Endodermal cell (in vitro differentiated cells): Measurements from ENCODE around the gene MACROD2. TPM values are rescaled to one million over a fixed set of nuclear protein-coding genes. Genes with fewer than 3 reads are reported as not detected.

Experiments
- DNase-seq: peaks from one replicate; pipeline ENCODE4 v3.0.0-alpha.2; 2017
- H3K27ac ChIP-seq: 2 replicates; pipeline ENCODE4 v1.5.1; 2013; ENCODE audit warnings: mild to moderate bottlenecking, low read depth, low read length, moderate library complexity
- H3K27me3 ChIP-seq: 2 replicates; pipeline ENCODE4 v1.6.1; 2013; ENCODE audit warnings: mild to moderate bottlenecking, low read length, moderate library complexity; ENCODE audit not compliant: insufficient read depth, control insufficient read depth, poor library complexity, severe bottlenecking
- H3K36me3 ChIP-seq: 2 replicates; pipeline ENCODE4 v1.7.0; 2013; ENCODE audit warnings: mild to moderate bottlenecking, low read length, moderate library complexity; ENCODE audit not compliant: control insufficient read depth, insufficient read depth
- H3K4me1 ChIP-seq: one replicate; pipeline ENCODE4 v1.7.0; 2013; ENCODE audit warnings: low read length; ENCODE audit not compliant: control insufficient read depth, insufficient read depth
- H3K4me3 ChIP-seq: 2 replicates; pipeline ENCODE4 v1.5.1; 2013; ENCODE audit warnings: mild to moderate bottlenecking, low read length, moderate library complexity
- H3K9ac ChIP-seq: 2 replicates; pipeline ENCODE4 v1.6.1; 2013; ENCODE audit warnings: mild to moderate bottlenecking, low read length, moderate library complexity; ENCODE audit not compliant: poor library complexity, severe bottlenecking; ENCODE audit errors: extremely low read depth
- H3K9me3 ChIP-seq: 2 replicates; pipeline ENCODE4 v1.6.1; 2013; ENCODE audit warnings: mild to moderate bottlenecking, low read length, moderate library complexity; ENCODE audit not compliant: control insufficient read depth
- H3K27ac Mint-ChIP-seq: 2 replicates; pipeline ENCODE4 v1.8.0; 2020; ENCODE audit warnings: mixed read lengths
- H3K27me3 Mint-ChIP-seq: 2 replicates; pipeline ENCODE4 v1.8.0; 2021; ENCODE audit warnings: mild to moderate bottlenecking, mixed read lengths; ENCODE audit not compliant: insufficient read depth
- H3K36me3 Mint-ChIP-seq: 2 replicates; pipeline ENCODE4 v1.8.0; 2020; ENCODE audit warnings: low read depth, mixed read lengths
- H3K4me1 Mint-ChIP-seq: 2 replicates; pipeline ENCODE4 v1.8.0; 2020; ENCODE audit warnings: mixed read lengths
- H3K4me3 Mint-ChIP-seq: 2 replicates; pipeline ENCODE4 v1.8.0; 2020; ENCODE audit warnings: mild to moderate bottlenecking, moderate library complexity, mixed read lengths
- H3K9me3 Mint-ChIP-seq: 2 replicates; pipeline ENCODE4 v1.8.0; 2020; ENCODE audit warnings: mild to moderate bottlenecking, mixed read lengths
- CTCF ChIP-seq: fragments of 200-600 bp; sonication (generic); conservative IDR thresholded peaks from 2 replicates; pipeline ENCODE4 v1.5.0; 2021; ENCODE audit warnings: antibody characterized with exemption, mild to moderate bottlenecking
- WGBS, 2 experiments: methylation state at CpG; one replicate each; pipeline versions ENCODE4 v1.1.5 to v1.1.7; 2013; ENCODE audit warnings: missing lambda C conversion rate in 2 of 2, mixed read lengths in 1 of 2; ENCODE audit not compliant: insufficient coverage in 1 of 2, insufficient read length in 1 of 2; 5-methylcytosine and 5-hydroxymethylcytosine counted together
- total RNA-seq, 2 donors: library from RNA; stranded (reverse); fragmentation: NEBNext Ultra II Directional in 1 of 2; extraction: Animal tissue kit (Norgen Biotek cat#: 25700) in 1 of 2; gene quantifications; 2 replicates in 1 of 2; 3 replicates in 1 of 2; pipeline ENCODE4 v1.2.1, GENCODE V29; 2021

MACROD2 gene
- total RNA-seq, 2 donors from 2014 or later = 2.3 to 4.8 TPM

DNA sequence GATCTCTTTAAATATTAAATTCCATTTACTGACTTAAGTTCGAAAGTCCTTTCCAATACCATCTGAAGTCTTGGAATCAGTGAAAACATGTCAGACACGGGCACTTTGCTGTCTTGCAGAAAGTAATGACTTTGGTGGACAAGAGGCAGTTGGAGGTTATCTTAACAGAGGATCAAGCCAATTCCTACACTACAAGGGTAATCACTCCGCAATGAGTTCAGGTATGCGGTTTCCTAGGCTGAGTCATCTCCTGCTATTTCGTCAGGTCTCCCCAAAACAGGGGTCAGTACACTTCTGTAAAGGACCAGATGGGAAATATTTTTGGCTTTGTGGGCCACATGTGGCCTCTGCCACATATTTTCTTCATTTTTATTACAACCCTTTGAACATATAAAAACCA is 1921.3 kb downstream of the MACROD2 start:
- no peak for DNase-seq
- H3K9ac ChIP-seq = no peak overlapping the region
- no peaks in the 10 kb centered on the region for H3K4me1 ChIP-seq
- Mint-ChIP-seq H3K4me1 (peaks cover 6% of the 10 kb centered on the region), H3K9me3 (no peaks in the 10 kb centered on the region), H3K27ac (no peak overlapping the region), H3K4me3 (no peak overlapping the region), H3K36me3 (no peaks in the 10 kb centered on the region), H3K27me3 (no peaks in the 10 kb centered on the region)
- TF ChIP-seq CTCF = no peak
- no peaks in the 10 kb centered on the region for H3K36me3 ChIP-seq
- 85 to 94% methylated on average over 5 of the region's 5 CpGs for WGBS, 2 experiments
- no peak overlapping the region for H3K4me3 ChIP-seq
- H3K9me3 ChIP-seq = no peaks in the 10 kb centered on the region
- no peaks in the 10 kb centered on the region for H3K27me3 ChIP-seq
- H3K27ac ChIP-seq = no peak overlapping the region

DNA sequence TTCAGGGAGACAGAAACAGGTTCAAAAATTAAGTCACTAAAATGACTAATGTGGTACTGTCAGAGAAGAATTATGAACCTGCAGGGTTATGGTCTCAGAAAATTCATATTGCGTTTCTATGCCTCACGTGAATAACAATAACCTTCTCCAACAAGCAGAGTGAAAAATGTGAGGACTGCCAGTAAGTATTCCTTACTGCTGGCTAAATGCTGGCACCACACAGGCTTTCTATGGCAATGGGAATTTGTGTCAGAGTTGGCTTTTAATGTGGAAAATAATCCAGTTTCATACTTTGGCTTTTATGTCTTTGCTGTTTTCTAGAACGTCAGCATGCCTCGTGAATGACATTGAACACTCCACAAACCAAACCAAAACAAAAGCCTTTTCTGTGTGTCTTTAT is 1922.0 kb downstream of the MACROD2 start:
- DNase-seq = no peak
- no peak overlapping the region for H3K9ac ChIP-seq
- H3K36me3 Mint-ChIP-seq = no peaks in the 10 kb centered on the region
- no peak for TF ChIP-seq CTCF
- H3K9me3 Mint-ChIP-seq = no peaks in the 10 kb centered on the region
- no peak overlapping the region for H3K4me3 ChIP-seq
- no peak overlapping the region for H3K4me3 Mint-ChIP-seq
- H3K4me1 Mint-ChIP-seq = peaks cover 6% of the 10 kb centered on the region
- H3K27ac Mint-ChIP-seq = no peak overlapping the region
- H3K36me3 ChIP-seq = no peaks in the 10 kb centered on the region
- H3K9me3 ChIP-seq = no peaks in the 10 kb centered on the region
- H3K27ac ChIP-seq = no peak overlapping the region
- WGBS, 2 experiments = 100% methylated on average over 4 of the region's 4 CpGs; no CpG with 5 or more reads in 1 of the 2 experiments
- H3K27me3 Mint-ChIP-seq = no peaks in the 10 kb centered on the region
- no peaks in the 10 kb centered on the region for H3K4me1 ChIP-seq
- no peaks in the 10 kb centered on the region for H3K27me3 ChIP-seq

DNA sequence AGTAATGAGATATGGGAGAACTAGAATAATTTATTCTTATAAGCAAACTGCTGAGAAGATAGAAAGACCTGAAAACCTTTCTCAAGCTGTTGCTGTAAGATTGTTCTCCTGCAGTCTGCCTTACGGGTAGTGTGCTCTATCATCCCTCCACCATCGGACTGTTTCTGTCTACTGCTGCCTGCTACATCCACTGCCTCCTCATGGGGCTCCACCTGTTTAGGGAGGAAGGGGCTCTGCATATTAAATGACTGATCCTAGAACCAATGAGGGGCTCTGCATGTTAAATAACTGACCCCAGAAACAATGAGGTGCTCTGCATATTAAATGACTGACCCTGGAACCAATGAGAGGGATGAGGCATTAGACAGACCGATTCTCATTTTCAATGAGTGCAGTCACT is 1923.3 kb downstream of the MACROD2 start:
- no peak overlapping the region for H3K4me3 ChIP-seq
- H3K27ac ChIP-seq = no peak overlapping the region
- Mint-ChIP-seq H3K4me1 (peaks cover 6% of the 10 kb centered on the region), H3K27ac (no peak overlapping the region), H3K27me3 (no peaks in the 10 kb centered on the region), H3K9me3 (no peaks in the 10 kb centered on the region), H3K36me3 (no peaks in the 10 kb centered on the region), H3K4me3 (no peak overlapping the region)
- no peaks in the 10 kb centered on the region for H3K27me3 ChIP-seq
- H3K9ac ChIP-seq = no peak overlapping the region
- H3K36me3 ChIP-seq = no peaks in the 10 kb centered on the region
- WGBS, 2 experiments = 62 to 67% methylated on average over 3 of the region's 3 CpGs
- no peak for DNase-seq
- H3K4me1 ChIP-seq = no peaks in the 10 kb centered on the region
- H3K9me3 ChIP-seq = no peaks in the 10 kb centered on the region
- no peak for TF ChIP-seq CTCF
